Measurements from ENCODE around the gene NCKAP5.

The NCKAP5 gene

GRCh38 chr2:132953771-132954170 is 614.5 kb downstream of the NCKAP5 start:
- TF ChIP-seq FOXP2 (optimal IDR thresholded peaks at IDR 0.05; ENCODE audit: borderline replicate concordance, extremely low read depth, extremely low read length, insufficient read depth) (no peak), TAF1 (IDR thresholded peaks at IDR 0.05; ENCODE audit: borderline replicate concordance, insufficient read depth, low read length) (no peak), SIN3A (IDR thresholded peaks at IDR 0.05; ENCODE audit: borderline replicate concordance, insufficient read depth, low read length) (no peak), POLR2AphosphoS5 (IDR thresholded peaks at IDR 0.05; ENCODE audit: low read depth, low read length) (no peak)
- TF ChIP-seq, protein P1, sequence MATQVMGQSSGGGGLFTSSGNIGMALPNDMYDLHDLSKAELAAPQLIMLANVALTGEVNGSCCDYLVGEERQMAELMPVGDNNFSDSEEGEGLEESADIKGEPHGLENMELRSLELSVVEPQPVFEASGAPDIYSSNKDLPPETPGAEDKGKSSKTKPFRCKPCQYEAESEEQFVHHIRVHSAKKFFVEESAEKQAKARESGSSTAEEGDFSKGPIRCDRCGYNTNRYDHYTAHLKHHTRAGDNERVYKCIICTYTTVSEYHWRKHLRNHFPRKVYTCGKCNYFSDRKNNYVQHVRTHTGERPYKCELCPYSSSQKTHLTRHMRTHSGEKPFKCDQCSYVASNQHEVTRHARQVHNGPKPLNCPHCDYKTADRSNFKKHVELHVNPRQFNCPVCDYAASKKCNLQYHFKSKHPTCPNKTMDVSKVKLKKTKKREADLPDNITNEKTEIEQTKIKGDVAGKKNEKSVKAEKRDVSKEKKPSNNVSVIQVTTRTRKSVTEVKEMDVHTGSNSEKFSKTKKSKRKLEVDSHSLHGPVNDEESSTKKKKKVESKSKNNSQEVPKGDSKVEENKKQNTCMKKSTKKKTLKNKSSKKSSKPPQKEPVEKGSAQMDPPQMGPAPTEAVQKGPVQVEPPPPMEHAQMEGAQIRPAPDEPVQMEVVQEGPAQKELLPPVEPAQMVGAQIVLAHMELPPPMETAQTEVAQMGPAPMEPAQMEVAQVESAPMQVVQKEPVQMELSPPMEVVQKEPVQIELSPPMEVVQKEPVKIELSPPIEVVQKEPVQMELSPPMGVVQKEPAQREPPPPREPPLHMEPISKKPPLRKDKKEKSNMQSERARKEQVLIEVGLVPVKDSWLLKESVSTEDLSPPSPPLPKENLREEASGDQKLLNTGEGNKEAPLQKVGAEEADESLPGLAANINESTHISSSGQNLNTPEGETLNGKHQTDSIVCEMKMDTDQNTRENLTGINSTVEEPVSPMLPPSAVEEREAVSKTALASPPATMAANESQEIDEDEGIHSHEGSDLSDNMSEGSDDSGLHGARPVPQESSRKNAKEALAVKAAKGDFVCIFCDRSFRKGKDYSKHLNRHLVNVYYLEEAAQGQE (IDR thresholded peaks at IDR 0.05; ENCODE audit: insufficient read depth in 1 of 2, low read depth in 2 of 2, low read length in 2 of 2) = no peak

- TF ChIP-seq, protein P1 (IDR thresholded peaks at IDR 0.05; ENCODE audit: insufficient read depth in 1 of 2, low read depth in 2 of 2, low read length in 2 of 2) = no peak
- no peak for TF ChIP-seq POLR2AphosphoS5 (IDR thresholded peaks at IDR 0.05; ENCODE audit: low read depth, low read length)
- TF ChIP-seq TAF1 (IDR thresholded peaks at IDR 0.05; ENCODE audit: borderline replicate concordance, insufficient read depth, low read length) = no peak
- TF ChIP-seq FOXP2 (optimal IDR thresholded peaks at IDR 0.05; ENCODE audit: borderline replicate concordance, extremely low read depth, extremely low read length, insufficient read depth) = no peak
Measured at GRCh38 chr2:132951008-132951714, 617.1 kb downstream of the NCKAP5 start.

DNA sequence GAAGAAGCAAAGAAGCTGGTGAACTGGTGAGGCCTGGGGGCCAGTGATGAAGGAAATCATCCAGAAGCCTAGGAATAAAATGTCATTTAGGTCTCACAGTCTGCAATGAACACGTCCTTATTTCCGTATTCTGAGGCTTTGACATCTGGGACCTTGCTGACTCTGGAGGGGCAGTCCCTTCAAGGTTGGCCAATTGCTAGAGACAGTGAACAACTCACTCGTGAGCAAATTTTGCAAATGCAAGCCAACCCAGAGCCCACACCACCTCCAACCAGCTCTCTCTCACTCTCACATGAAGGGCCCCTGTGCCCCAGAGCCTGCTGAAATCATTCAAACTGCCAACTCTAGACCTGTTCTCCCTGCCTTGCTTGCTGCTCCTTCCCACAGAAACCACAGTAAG is 619.2 kb downstream of the NCKAP5 start:
- TF ChIP-seq, protein P1 (IDR thresholded peaks at IDR 0.05; ENCODE audit: insufficient read depth in 1 of 2, low read depth in 2 of 2, low read length in 2 of 2) = no peak
- TF ChIP-seq FOXP2 (optimal IDR thresholded peaks at IDR 0.05; ENCODE audit: borderline replicate concordance, extremely low read depth, extremely low read length, insufficient read depth) = no peak
- TF ChIP-seq SIN3A (IDR thresholded peaks at IDR 0.05; ENCODE audit: borderline replicate concordance, insufficient read depth, low read length) = no peak
- TF ChIP-seq POLR2AphosphoS5 (IDR thresholded peaks at IDR 0.05; ENCODE audit: low read depth, low read length) = no peak

DNA sequence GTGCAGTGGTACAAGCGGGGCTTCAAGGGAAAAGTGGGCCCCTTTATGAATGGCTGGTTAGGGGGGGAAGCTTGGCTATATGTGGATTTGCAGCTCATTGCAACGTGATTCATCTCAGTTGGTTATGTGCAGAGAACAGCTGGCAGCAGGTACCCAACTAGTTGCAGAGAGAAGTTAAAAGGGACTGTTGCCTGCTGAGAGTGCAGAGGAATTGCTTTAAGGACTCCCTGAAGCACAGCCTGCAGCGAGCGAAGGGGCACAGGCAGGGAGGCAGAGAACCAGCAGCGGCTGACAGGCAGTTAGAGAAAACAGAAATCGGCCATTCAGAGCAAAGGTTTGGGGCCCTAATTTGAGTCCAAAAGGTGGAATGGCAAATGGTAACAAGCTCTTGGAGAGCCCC is 620.1 kb downstream of the NCKAP5 start:
- TF ChIP-seq FOXP2 (optimal IDR thresholded peaks at IDR 0.05; ENCODE audit: borderline replicate concordance, extremely low read depth, extremely low read length, insufficient read depth) (no peak), SIN3A (IDR thresholded peaks at IDR 0.05; ENCODE audit: borderline replicate concordance, insufficient read depth, low read length) (no peak), POLR2AphosphoS5 (IDR thresholded peaks at IDR 0.05; ENCODE audit: low read depth, low read length) (no peak), TAF1 (IDR thresholded peaks at IDR 0.05; ENCODE audit: borderline replicate concordance, insufficient read depth, low read length) (no peak)
- TF ChIP-seq, protein P1 (IDR thresholded peaks at IDR 0.05; ENCODE audit: insufficient read depth in 1 of 2, low read depth in 2 of 2, low read length in 2 of 2) = no peak

All from PFSK-1 (cell line).